ENCODE results near the gene PLPPR2.

- TF ChIP-seq CTCF (conservative IDR thresholded peaks at IDR 0.05; ENCODE audit: low read depth, low read length) (no peak), EZH2 (IDR thresholded peaks at IDR 0.05; ENCODE audit: borderline replicate concordance, low read depth, low read length, poor library complexity, severe bottlenecking) (no peak)
Measured at GRCh38 chr19:11345122-11345803, 10.0 kb upstream of the PLPPR2 start.
